ENCODE measurements around the gene TMSB10.

The TMSB10 gene

GRCh38 chr2:84894131-84894586 lies 11.3 kb upstream of the TMSB10 start:
- no peaks in the 10 kb centered on the region for H3K9me3 ChIP-seq (ENCODE audit: control insufficient read depth, insufficient read depth, low read depth, low read length)
- H3K27me3 ChIP-seq (ENCODE audit: control insufficient read depth, insufficient read depth, low read length) = no peaks in the 10 kb centered on the region
- H3K9ac ChIP-seq (ENCODE audit: low read length) = no peak overlapping the region
- H3K4me3 ChIP-seq (ENCODE audit: low read depth, low read length) = no peak overlapping the region
- H3K36me3 ChIP-seq (ENCODE audit: control insufficient read depth, insufficient read depth, low read length) = no peaks in the 10 kb centered on the region
- H3K4me1 ChIP-seq (ENCODE audit: control insufficient read depth, insufficient read depth, low read length) = peaks cover 16% of the 10 kb centered on the region
- no peak overlapping the region for H3K27ac ChIP-seq (ENCODE audit: low read depth, low read length)

GRCh38 chr2:84894758-84895520 lies 10.5 kb upstream of the TMSB10 start:
- Histone ChIP-seq H3K36me3 (ENCODE audit: control insufficient read depth, insufficient read depth, low read length) (no peaks in the 10 kb centered on the region), H3K4me1 (ENCODE audit: control insufficient read depth, insufficient read depth, low read length) (peaks cover 16% of the 10 kb centered on the region), H3K27me3 (ENCODE audit: control insufficient read depth, insufficient read depth, low read length) (no peaks in the 10 kb centered on the region), H3K4me3 (ENCODE audit: low read depth, low read length) (no peak overlapping the region), H3K27ac (ENCODE audit: low read depth, low read length) (no peak overlapping the region), H3K9ac (ENCODE audit: low read length) (no peak overlapping the region), H3K9me3 (ENCODE audit: control insufficient read depth, insufficient read depth, low read depth, low read length) (no peaks in the 10 kb centered on the region)

- no peaks in the 10 kb centered on the region; the same call in 1 of the 2 replicates for H3K27me3 ChIP-seq (ENCODE audit: control insufficient read depth, insufficient read depth, low read length)
- H3K27ac ChIP-seq (ENCODE audit: low read depth, low read length) = no peak overlapping the region
- no peak overlapping the region for H3K9ac ChIP-seq (ENCODE audit: low read length)
- H3K4me1 ChIP-seq (ENCODE audit: control insufficient read depth, insufficient read depth, low read length) = peaks cover 16% of the 10 kb centered on the region
- H3K9me3 ChIP-seq (ENCODE audit: control insufficient read depth, insufficient read depth, low read depth, low read length) = no peaks in the 10 kb centered on the region
- H3K4me3 ChIP-seq (ENCODE audit: low read depth, low read length) = no peak overlapping the region
- no peaks in the 10 kb centered on the region for H3K36me3 ChIP-seq (ENCODE audit: control insufficient read depth, insufficient read depth, low read length)
Measured at GRCh38 chr2:84896567-84896966, 8.9 kb upstream of the TMSB10 start.

GRCh38 chr2:84897773-84898172 lies 7.7 kb upstream of the TMSB10 start:
- H3K27ac ChIP-seq (ENCODE audit: low read depth, low read length) = no peak overlapping the region
- no peaks in the 10 kb centered on the region for H3K9me3 ChIP-seq (ENCODE audit: control insufficient read depth, insufficient read depth, low read depth, low read length)
- no peaks in the 10 kb centered on the region for H3K36me3 ChIP-seq (ENCODE audit: control insufficient read depth, insufficient read depth, low read length)
- no peak overlapping the region for H3K4me3 ChIP-seq (ENCODE audit: low read depth, low read length)
- no peak overlapping the region for H3K9ac ChIP-seq (ENCODE audit: low read length)
- no peaks in the 10 kb centered on the region; the same call in 1 of the 2 replicates for H3K27me3 ChIP-seq (ENCODE audit: control insufficient read depth, insufficient read depth, low read length)
- H3K4me1 ChIP-seq (ENCODE audit: control insufficient read depth, insufficient read depth, low read length) = peaks cover 16% of the 10 kb centered on the region

GRCh38 chr2:84899304-84900204 lies 5.9 kb upstream of the TMSB10 start:
- no peak overlapping the region for H3K9ac ChIP-seq (ENCODE audit: low read length)
- H3K9me3 ChIP-seq (ENCODE audit: control insufficient read depth, insufficient read depth, low read depth, low read length) = no peaks in the 10 kb centered on the region
- no peak overlapping the region for H3K27ac ChIP-seq (ENCODE audit: low read depth, low read length)
- H3K4me1 ChIP-seq (ENCODE audit: control insufficient read depth, insufficient read depth, low read length) = peaks cover 11% of the 10 kb centered on the region; the same call in 1 of the 2 replicates
- peaks cover 7% of the 10 kb centered on the region for H3K27me3 ChIP-seq (ENCODE audit: control insufficient read depth, insufficient read depth, low read length)
- no peaks in the 10 kb centered on the region for H3K36me3 ChIP-seq (ENCODE audit: control insufficient read depth, insufficient read depth, low read length)
- H3K4me3 ChIP-seq (ENCODE audit: low read depth, low read length) = no peak overlapping the region

- Histone ChIP-seq H3K9me3 (ENCODE audit: control insufficient read depth, insufficient read depth, low read depth, low read length) (no peaks in the 10 kb centered on the region), H3K4me3 (ENCODE audit: low read depth, low read length) (no peak overlapping the region), H3K36me3 (ENCODE audit: control insufficient read depth, insufficient read depth, low read length) (no peaks in the 10 kb centered on the region), H3K27ac (ENCODE audit: low read depth, low read length) (no peak overlapping the region), H3K27me3 (ENCODE audit: control insufficient read depth, insufficient read depth, low read length) (peaks cover 9% of the 10 kb centered on the region), H3K9ac (ENCODE audit: low read length) (no peak overlapping the region), H3K4me1 (ENCODE audit: control insufficient read depth, insufficient read depth, low read length) (peaks cover 4% of the 10 kb centered on the region; the same call in 1 of the 2 replicates)
Measured at GRCh38 chr2:84900971-84901370, 4.5 kb upstream of the TMSB10 start.

GRCh38 chr2:84901593-84902120 lies 3.8 kb upstream of the TMSB10 start:
- H3K9me3 ChIP-seq (ENCODE audit: control insufficient read depth, insufficient read depth, low read depth, low read length) = no peaks in the 10 kb centered on the region
- H3K27me3 ChIP-seq (ENCODE audit: control insufficient read depth, insufficient read depth, low read length) = peaks cover 9% of the 10 kb centered on the region
- peaks cover 4% of the 10 kb centered on the region; the same call in 1 of the 2 replicates for H3K4me1 ChIP-seq (ENCODE audit: control insufficient read depth, insufficient read depth, low read length)
- peaks cover 6% of the 10 kb centered on the region; the same call in 1 of the 2 replicates for H3K36me3 ChIP-seq (ENCODE audit: control insufficient read depth, insufficient read depth, low read length)
- H3K27ac ChIP-seq (ENCODE audit: low read depth, low read length) = no peak overlapping the region
- H3K4me3 ChIP-seq (ENCODE audit: low read depth, low read length) = no peak overlapping the region
- H3K9ac ChIP-seq (ENCODE audit: low read length) = no peak overlapping the region

- H3K9ac ChIP-seq (ENCODE audit: low read length) = no peak overlapping the region
- H3K36me3 ChIP-seq (ENCODE audit: control insufficient read depth, insufficient read depth, low read length) = peaks cover 7% of the 10 kb centered on the region; the same call in 1 of the 2 replicates
- peaks cover 9% of the 10 kb centered on the region for H3K27me3 ChIP-seq (ENCODE audit: control insufficient read depth, insufficient read depth, low read length)
- peaks cover 9% of the 10 kb centered on the region for H3K4me1 ChIP-seq (ENCODE audit: control insufficient read depth, insufficient read depth, low read length)
- no peaks in the 10 kb centered on the region for H3K9me3 ChIP-seq (ENCODE audit: control insufficient read depth, insufficient read depth, low read depth, low read length)
- no peak overlapping the region for H3K4me3 ChIP-seq (ENCODE audit: low read depth, low read length)
- H3K27ac ChIP-seq (ENCODE audit: low read depth, low read length) = no peak overlapping the region
Measured at GRCh38 chr2:84902526-84902925, 2.9 kb upstream of the TMSB10 start.

- Histone ChIP-seq H3K4me1 (ENCODE audit: control insufficient read depth, insufficient read depth, low read length) (peaks cover 11% of the 10 kb centered on the region), H3K9ac (ENCODE audit: low read length) (no peak overlapping the region), H3K9me3 (ENCODE audit: control insufficient read depth, insufficient read depth, low read depth, low read length) (no peaks in the 10 kb centered on the region; the same call in 1 of the 2 replicates), H3K4me3 (ENCODE audit: low read depth, low read length) (peak overlapping the region; percentile 98), H3K27me3 (ENCODE audit: control insufficient read depth, insufficient read depth, low read length) (peaks cover 9% of the 10 kb centered on the region), H3K36me3 (ENCODE audit: control insufficient read depth, insufficient read depth, low read length) (peaks cover 9% of the 10 kb centered on the region), H3K27ac (ENCODE audit: low read depth, low read length) (no peak overlapping the region)
Measured at GRCh38 chr2:84904151-84904550, 1.3 kb upstream of the TMSB10 start.

GRCh38 chr2:84904717-84905174 lies 710 bp upstream of the TMSB10 start:
- Histone ChIP-seq H3K27me3 (ENCODE audit: control insufficient read depth, insufficient read depth, low read length) (peaks cover 9% of the 10 kb centered on the region), H3K9me3 (ENCODE audit: control insufficient read depth, insufficient read depth, low read depth, low read length) (no peaks in the 10 kb centered on the region; the same call in 1 of the 2 replicates), H3K27ac (ENCODE audit: low read depth, low read length) (no peak overlapping the region), H3K4me1 (ENCODE audit: control insufficient read depth, insufficient read depth, low read length) (peaks cover 11% of the 10 kb centered on the region), H3K4me3 (ENCODE audit: low read depth, low read length) (peak overlapping the region; percentile 98), H3K36me3 (ENCODE audit: control insufficient read depth, insufficient read depth, low read length) (peaks cover 15% of the 10 kb centered on the region), H3K9ac (ENCODE audit: low read length) (peak overlapping the region; percentile 88)
